ENCODE measurements around the gene TBC1D10A. TPM values are rescaled to one million over a fixed set of nuclear protein-coding genes. Genes with fewer than 3 reads are reported as not detected.

Gene TBC1D10A
- total RNA-seq, 1 experiment from 2014 or later: 11.1 TPM

DNA sequence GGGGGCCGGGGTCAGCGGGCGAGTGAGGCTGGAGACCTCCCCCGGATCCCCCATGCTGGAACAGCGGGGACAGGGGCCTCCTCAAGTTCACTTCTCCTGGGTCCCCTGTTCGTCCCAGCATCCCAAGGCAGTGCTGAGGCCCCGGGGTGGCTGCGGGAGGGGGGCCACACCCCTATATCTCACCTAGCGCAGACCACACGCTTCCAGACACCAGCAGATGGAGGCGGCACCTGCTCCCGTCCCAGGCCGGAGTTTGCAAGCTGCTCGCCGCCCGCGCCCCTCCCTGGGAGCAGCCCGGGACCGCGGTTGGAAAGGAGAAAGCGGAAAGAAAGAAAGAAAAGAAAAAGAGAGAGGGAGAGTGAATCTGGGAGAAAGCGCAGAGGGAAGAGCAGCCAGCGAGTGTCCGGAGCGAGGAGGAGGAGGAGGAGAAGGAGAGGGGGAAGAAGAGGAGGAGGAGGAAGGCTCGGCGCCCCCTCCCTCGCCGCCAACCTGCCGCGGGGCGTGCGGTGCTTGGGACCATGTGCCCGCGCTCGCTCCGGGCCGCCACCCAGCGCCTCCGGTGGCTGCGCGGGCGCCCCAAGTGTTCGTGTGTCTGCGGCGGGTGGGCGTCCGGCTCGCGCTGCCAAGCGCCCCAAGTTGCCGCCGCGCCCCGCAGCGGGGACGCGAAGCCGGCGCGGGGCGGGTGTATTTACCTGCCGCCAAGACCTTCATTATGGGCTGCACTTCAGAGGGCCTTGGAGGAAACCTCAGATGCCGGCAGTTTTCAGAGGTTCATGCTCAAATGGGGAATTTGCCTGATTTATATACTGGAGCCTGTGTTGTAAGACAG lies 80.5 kb downstream of the TBC1D10A start, which contains the start of gene LIF:
Gene LIF, minus strand, starts transcription at position 775 of the 829 bp plus-strand sequence. Its CDS starts 64 bp downstream, at position 711.
- peaks cover 12% of the 10 kb centered on the region; the same call in 1 of the 2 replicates for H3K36me3 Mint-ChIP-seq
- no peaks in the 10 kb centered on the region for H3K9me3 Mint-ChIP-seq
- peak; percentile 54 for ATAC-seq
- ChIA-PET CTCF (interaction anchor here (0.7 to 1.8 kb wide), 6 partner anchors 10 to 179 kb away, joined by 3 to 7 read pairs (median 4); partner anchors contain the start of genes CASTOR1 and MTFP1), POLR2A (interaction anchor here (0.7 kb wide), 1 partner anchor 44 kb away, joined by 3 read pairs; no protein-coding TSS in a partner anchor)
- H3K4me1 Mint-ChIP-seq: peaks cover 40% of the 10 kb centered on the region
- H3K4me3 Mint-ChIP-seq: peak within 1 kb of the TSS; percentile 84
- no peaks in the 10 kb centered on the region for H3K27me3 Mint-ChIP-seq (ENCODE audit: low read depth)
- peak; percentile 56 for DNase-seq (ENCODE audit: low spot score)
- H3K27ac Mint-ChIP-seq: no peak within 1 kb of the TSS
- TF ChIP-seq CREM (CRISPR knock-in tag; IDR thresholded peaks at IDR 0.05) (0 out of 2 replicates have a peak, but pooled peaks have one; percentile 39), MYBL2 (CRISPR knock-in tag; IDR thresholded peaks at IDR 0.05) (0 out of 2 replicates have a peak, but pooled peaks have one; percentile 30), STAT6 (CRISPR knock-in tag; conservative IDR thresholded peaks at IDR 0.05; ENCODE audit: low read depth) (no peak), USF1 (CRISPR knock-in tag; IDR thresholded peaks at IDR 0.05) (peak; percentile 50; the same call in 1 of the 2 replicates), ZNF263 (CRISPR knock-in tag; IDR thresholded peaks at IDR 0.05; ENCODE audit: low read depth) (peak; percentile 57; the same call in 1 of the 2 replicates), SOX15 (CRISPR knock-in tag; IDR thresholded peaks at IDR 0.05) (no peak), ZNF232 (CRISPR knock-in tag; IDR thresholded peaks at IDR 0.05) (no peak; the same call in 1 of the 2 replicates), TP53 (CRISPR knock-in tag; IDR thresholded peaks at IDR 0.05) (peak; percentile 22; the same call in 1 of the 2 replicates), ZNF396 (CRISPR knock-in tag; IDR thresholded peaks at IDR 0.05; ENCODE audit: borderline replicate concordance) (no peak), SP1 (CRISPR knock-in tag; conservative IDR thresholded peaks at IDR 0.05) (0 out of 2 replicates have a peak, but pooled peaks have one; percentile 35), ZNF671 (CRISPR knock-in tag; IDR thresholded peaks at IDR 0.05) (no peak), NFE2L1 (CRISPR knock-in tag; IDR thresholded peaks at IDR 0.05) (0 out of 2 replicates have a peak, but pooled peaks have one; percentile 40)
- TF ChIP-seq, protein P1, sequence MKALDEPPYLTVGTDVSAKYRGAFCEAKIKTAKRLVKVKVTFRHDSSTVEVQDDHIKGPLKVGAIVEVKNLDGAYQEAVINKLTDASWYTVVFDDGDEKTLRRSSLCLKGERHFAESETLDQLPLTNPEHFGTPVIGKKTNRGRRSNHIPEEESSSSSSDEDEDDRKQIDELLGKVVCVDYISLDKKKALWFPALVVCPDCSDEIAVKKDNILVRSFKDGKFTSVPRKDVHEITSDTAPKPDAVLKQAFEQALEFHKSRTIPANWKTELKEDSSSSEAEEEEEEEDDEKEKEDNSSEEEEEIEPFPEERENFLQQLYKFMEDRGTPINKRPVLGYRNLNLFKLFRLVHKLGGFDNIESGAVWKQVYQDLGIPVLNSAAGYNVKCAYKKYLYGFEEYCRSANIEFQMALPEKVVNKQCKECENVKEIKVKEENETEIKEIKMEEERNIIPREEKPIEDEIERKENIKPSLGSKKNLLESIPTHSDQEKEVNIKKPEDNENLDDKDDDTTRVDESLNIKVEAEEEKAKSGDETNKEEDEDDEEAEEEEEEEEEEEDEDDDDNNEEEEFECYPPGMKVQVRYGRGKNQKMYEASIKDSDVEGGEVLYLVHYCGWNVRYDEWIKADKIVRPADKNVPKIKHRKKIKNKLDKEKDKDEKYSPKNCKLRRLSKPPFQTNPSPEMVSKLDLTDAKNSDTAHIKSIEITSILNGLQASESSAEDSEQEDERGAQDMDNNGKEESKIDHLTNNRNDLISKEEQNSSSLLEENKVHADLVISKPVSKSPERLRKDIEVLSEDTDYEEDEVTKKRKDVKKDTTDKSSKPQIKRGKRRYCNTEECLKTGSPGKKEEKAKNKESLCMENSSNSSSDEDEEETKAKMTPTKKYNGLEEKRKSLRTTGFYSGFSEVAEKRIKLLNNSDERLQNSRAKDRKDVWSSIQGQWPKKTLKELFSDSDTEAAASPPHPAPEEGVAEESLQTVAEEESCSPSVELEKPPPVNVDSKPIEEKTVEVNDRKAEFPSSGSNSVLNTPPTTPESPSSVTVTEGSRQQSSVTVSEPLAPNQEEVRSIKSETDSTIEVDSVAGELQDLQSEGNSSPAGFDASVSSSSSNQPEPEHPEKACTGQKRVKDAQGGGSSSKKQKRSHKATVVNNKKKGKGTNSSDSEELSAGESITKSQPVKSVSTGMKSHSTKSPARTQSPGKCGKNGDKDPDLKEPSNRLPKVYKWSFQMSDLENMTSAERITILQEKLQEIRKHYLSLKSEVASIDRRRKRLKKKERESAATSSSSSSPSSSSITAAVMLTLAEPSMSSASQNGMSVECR (CRISPR knock-in tag; IDR thresholded peaks at IDR 0.05; ENCODE audit: borderline replicate concordance): peak; percentile 60; the same call in 1 of the 2 replicates
- TF ChIP-seq, protein P2, sequence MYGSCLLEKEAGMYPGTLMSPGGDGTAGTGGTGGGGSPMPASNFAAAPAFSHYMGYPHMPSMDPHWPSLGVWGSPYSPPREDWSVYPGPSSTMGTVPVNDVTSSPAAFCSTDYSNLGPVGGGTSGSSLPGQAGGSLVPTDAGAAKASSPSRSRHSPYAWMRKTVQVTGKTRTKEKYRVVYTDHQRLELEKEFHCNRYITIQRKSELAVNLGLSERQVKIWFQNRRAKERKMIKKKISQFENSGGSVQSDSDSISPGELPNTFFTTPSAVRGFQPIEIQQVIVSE (CRISPR knock-in tag; IDR thresholded peaks at IDR 0.05; ENCODE audit: borderline replicate concordance): no peak
- TF ChIP-seq, protein P3, sequence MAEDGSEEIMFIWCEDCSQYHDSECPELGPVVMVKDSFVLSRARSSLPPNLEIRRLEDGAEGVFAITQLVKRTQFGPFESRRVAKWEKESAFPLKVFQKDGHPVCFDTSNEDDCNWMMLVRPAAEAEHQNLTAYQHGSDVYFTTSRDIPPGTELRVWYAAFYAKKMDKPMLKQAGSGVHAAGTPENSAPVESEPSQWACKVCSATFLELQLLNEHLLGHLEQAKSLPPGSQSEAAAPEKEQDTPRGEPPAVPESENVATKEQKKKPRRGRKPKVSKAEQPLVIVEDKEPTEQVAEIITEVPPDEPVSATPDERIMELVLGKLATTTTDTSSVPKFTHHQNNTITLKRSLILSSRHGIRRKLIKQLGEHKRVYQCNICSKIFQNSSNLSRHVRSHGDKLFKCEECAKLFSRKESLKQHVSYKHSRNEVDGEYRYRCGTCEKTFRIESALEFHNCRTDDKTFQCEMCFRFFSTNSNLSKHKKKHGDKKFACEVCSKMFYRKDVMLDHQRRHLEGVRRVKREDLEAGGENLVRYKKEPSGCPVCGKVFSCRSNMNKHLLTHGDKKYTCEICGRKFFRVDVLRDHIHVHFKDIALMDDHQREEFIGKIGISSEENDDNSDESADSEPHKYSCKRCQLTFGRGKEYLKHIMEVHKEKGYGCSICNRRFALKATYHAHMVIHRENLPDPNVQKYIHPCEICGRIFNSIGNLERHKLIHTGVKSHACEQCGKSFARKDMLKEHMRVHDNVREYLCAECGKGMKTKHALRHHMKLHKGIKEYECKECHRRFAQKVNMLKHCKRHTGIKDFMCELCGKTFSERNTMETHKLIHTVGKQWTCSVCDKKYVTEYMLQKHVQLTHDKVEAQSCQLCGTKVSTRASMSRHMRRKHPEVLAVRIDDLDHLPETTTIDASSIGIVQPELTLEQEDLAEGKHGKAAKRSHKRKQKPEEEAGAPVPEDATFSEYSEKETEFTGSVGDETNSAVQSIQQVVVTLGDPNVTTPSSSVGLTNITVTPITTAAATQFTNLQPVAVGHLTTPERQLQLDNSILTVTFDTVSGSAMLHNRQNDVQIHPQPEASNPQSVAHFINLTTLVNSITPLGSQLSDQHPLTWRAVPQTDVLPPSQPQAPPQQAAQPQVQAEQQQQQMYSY (CRISPR knock-in tag; IDR thresholded peaks at IDR 0.05): peak; percentile 94
- TF ChIP-seq, protein P4, sequence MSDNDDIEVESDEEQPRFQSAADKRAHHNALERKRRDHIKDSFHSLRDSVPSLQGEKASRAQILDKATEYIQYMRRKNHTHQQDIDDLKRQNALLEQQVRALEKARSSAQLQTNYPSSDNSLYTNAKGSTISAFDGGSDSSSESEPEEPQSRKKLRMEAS (CRISPR knock-in tag; IDR thresholded peaks at IDR 0.05): peak; percentile 65; the same call in 1 of the 2 replicates
- TF ChIP-seq, protein P5, sequence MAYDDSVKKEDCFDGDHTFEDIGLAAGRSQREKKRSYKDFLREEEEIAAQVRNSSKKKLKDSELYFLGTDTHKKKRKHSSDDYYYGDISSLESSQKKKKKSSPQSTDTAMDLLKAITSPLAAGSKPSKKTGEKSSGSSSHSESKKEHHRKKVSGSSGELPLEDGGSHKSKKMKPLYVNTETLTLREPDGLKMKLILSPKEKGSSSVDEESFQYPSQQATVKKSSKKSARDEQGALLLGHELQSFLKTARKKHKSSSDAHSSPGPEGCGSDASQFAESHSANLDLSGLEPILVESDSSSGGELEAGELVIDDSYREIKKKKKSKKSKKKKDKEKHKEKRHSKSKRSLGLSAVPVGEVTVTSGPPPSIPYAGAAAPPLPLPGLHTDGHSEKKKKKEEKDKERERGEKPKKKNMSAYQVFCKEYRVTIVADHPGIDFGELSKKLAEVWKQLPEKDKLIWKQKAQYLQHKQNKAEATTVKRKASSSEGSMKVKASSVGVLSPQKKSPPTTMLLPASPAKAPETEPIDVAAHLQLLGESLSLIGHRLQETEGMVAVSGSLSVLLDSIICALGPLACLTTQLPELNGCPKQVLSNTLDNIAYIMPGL (CRISPR knock-in tag; IDR thresholded peaks at IDR 0.05): peak; percentile 81
- TF ChIP-seq, protein P6, sequence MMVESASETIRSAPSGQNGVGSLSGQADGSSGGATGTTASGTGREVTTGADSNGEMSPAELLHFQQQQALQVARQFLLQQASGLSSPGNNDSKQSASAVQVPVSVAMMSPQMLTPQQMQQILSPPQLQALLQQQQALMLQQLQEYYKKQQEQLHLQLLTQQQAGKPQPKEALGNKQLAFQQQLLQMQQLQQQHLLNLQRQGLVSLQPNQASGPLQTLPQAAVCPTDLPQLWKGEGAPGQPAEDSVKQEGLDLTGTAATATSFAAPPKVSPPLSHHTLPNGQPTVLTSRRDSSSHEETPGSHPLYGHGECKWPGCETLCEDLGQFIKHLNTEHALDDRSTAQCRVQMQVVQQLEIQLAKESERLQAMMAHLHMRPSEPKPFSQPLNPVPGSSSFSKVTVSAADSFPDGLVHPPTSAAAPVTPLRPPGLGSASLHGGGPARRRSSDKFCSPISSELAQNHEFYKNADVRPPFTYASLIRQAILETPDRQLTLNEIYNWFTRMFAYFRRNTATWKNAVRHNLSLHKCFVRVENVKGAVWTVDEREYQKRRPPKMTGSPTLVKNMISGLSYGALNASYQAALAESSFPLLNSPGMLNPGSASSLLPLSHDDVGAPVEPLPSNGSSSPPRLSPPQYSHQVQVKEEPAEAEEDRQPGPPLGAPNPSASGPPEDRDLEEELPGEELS (CRISPR knock-in tag; IDR thresholded peaks at IDR 0.05): peak; percentile 82; the same call in 1 of the 2 replicates
